ENCODE measurements around the gene TMIE.

TMIE gene

DNA sequence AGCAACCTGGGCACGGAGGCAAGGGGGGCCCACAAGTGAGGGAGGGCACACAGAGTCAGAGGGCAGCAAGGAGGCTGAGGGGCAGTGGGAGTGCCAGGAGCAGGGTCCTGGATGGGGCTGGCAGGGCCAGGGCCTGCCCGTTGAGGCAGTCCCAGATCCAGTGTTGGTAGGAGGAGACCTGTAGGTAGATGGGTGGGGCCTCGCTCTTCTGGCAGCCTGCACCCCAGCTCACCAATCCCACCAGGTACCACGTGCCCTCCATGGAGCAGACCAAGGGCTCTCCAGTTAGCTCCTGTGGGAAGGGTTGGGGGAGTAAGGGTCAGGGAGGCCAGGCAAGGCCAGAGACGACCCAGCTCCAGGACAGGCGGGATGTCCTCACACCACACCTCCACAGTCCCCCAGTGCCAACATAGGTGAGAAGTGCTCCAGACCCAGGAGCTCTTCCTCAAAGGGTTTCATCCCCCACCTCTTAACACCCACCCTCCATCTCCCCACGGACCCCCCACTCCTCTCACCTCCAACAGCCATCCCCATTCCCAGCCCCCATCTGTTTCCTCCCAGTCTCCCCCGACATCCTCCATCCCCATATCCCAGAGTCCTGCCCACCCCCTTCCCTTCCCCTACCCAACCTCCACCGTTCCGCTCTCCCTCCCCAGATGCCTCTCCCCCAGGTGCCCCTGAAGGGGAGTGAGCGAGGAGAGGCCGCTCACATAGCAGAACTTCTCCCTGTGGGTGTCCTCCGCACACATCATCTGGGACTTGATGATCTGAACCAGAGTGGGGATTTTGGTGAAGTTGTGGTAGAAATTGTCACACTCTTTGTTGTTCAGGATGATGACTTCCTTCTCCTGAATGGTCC is 11.2 kb downstream of the TMIE start:
- TF ChIP-seq, protein P1, sequence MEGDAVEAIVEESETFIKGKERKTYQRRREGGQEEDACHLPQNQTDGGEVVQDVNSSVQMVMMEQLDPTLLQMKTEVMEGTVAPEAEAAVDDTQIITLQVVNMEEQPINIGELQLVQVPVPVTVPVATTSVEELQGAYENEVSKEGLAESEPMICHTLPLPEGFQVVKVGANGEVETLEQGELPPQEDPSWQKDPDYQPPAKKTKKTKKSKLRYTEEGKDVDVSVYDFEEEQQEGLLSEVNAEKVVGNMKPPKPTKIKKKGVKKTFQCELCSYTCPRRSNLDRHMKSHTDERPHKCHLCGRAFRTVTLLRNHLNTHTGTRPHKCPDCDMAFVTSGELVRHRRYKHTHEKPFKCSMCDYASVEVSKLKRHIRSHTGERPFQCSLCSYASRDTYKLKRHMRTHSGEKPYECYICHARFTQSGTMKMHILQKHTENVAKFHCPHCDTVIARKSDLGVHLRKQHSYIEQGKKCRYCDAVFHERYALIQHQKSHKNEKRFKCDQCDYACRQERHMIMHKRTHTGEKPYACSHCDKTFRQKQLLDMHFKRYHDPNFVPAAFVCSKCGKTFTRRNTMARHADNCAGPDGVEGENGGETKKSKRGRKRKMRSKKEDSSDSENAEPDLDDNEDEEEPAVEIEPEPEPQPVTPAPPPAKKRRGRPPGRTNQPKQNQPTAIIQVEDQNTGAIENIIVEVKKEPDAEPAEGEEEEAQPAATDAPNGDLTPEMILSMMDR (IDR thresholded peaks at IDR 0.05; ENCODE audit: extremely low read depth, missing control alignments): no peak
- no peak for DNase-seq (ENCODE audit: low spot score)

DNA sequence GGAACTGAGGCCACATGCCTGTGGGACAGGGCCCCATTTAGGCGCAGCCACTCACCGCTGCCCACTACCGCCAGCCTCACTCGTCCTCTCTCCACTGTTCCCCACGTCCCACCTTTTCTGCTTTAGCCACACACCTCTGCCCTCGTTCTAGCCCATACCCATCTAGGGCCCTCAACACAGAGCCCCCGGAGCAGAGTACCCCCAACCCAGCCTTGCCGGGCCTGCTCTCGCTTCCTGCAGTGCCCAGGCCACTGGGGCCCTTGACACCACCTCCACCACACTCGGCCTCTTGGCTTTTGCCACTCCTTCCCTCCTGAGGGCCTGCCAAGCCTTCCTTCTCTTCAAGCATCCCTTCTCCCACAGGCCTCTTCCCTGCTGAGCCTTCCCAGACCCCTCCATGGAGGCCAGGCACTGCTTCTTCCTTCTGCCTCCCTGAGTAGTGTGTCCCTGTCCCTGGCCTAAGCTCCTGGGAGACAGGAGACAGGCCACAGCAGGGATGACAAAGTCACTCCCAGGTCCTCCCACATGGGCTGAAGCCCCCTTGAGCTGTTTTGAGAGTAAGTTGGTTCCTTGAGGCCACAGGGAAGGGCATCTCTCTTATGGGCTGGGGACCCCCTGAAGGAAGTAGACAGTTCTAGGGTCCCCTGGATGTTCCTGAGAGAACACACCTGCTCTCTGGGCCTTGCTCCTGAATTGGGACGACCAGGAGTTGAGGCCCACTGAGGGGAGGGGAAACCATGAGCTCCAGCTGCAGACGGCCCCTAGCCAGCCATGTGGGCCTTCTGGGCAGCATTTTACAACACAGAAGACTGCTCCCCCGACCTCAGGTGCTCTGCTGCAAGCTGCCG is 12.1 kb downstream of the TMIE start:
- TF ChIP-seq, protein P1 (IDR thresholded peaks at IDR 0.05; ENCODE audit: extremely low read depth, missing control alignments): no peak
- no peak for DNase-seq (ENCODE audit: low spot score)

DNA sequence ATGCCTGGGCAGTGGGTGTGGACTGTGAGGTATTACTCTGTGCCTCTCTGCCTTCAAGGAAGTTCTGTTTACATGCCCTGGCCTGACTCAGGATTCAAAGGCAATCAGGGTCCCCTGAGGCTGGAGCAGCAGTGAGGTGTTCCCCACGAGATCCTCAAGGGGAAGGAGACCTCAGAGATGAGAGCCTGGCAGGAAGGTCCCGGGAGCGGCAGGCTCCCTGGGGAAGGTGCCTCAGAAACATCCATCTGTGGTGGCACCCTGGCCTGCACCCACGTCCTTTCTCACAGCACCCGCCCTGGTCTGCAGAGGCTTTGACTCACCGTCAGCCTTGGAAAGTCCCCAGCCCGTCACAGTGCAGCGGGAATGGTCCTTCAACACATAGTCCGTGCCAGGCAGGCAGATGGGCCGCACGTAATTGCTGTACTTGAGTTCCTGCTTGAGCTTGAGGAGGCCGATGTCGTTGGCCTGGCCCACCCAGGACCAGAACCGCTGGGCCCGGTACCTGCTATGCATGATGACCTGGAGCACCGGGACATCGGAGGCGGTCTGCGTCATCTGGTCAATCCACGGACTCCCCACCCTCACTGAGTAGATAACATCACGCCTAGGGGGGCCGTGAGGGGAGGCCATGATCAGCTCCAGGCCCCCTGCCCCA is 12.8 kb downstream of the TMIE start:
- peak; percentile 67 for DNase-seq (ENCODE audit: low spot score)
- TF ChIP-seq, protein P1 (IDR thresholded peaks at IDR 0.05; ENCODE audit: extremely low read depth, missing control alignments): no peak

DNA sequence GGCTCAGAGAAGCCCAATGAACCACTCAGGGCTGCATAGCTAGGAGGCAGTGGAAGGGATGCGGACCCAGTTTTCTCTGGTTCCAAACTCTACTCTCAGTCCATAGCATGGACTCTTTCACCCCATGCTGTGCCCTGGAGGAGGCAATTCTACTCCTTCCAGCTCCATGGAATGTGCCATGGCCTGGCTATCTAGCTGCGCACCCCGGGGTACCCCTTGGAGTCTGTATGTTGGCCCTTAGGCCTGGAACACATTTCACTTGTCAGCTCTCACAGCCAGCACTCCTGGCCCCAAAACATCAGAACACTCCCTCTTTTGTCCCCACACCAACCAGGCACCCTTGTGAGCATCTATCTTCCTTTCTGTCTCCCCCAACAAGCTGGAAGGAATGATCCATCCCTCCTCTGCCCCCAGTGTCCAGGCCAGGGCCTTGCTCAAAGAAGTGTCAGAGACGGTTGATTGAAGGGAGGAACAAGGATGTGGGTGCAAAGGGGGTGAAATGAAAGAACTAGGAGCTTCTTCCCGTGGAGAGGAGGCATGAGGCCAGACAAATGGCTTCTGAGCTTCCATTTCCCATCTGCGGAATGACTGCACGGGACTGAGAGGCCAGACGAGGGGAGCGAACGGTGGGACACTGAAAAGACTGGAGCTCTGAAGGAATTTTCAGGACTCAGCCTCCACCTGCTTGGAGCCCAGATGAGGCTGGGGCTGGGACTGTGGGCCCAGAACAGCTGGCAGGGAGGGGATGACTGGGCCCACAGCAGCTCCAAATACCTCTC is 13.7 kb downstream of the TMIE start:
- TF ChIP-seq, protein P1 (IDR thresholded peaks at IDR 0.05; ENCODE audit: extremely low read depth, missing control alignments): no peak
- no peak for DNase-seq (ENCODE audit: low spot score)

- TF ChIP-seq, protein P1 (IDR thresholded peaks at IDR 0.05; ENCODE audit: extremely low read depth, missing control alignments): no peak
- DNase-seq (ENCODE audit: low spot score): no peak
Observed at GRCh38 chr3:46715507-46716175, 14.4 kb downstream of the TMIE start.
